ENCODE measurements around the gene PMAIP1. TPM values are rescaled to one million over a fixed set of nuclear protein-coding genes. Genes with fewer than 3 reads are reported as not detected.
A peak's percentile ranks its signal among the peaks of the same experiment; 100 is the strongest.
"Not testable (repeated sequence)": the region's sequence is repeated elsewhere in the genome, so short reads cannot be mapped to it uniquely, and the experiment has no call there.

PMAIP1 gene
- total RNA-seq, 2 experiments from 2014 or later = 22.9 to 23.3 TPM

GRCh38 chr18:59852548-59852947, 47.2 kb upstream of the PMAIP1 start:
- intact Hi-C loops (cut with micrococcal nuclease; ENCODE audit: unreplicated experiment) = loop anchor here (10.0 kb wide), 1 partner anchor 392 kb away; no protein-coding TSS in a partner anchor
- Histone ChIP-seq H3K9me2 (ENCODE audit: insufficient read depth, low read length) (no peaks in the 10 kb centered on the region), H3K27ac (ENCODE audit: low read depth, low read length, poor library complexity, severe bottlenecking) (no peak overlapping the region), H3K4me2 (ENCODE audit: low read length) (no peak overlapping the region), H3K36me3 (ENCODE audit: insufficient read depth, low read length) (no peaks in the 10 kb centered on the region), H3K4me3 (ENCODE audit: low read depth, low read length, poor library complexity, severe bottlenecking) (no peak overlapping the region), H2AFZ (ENCODE audit: low read length) (no peak overlapping the region), H4K20me1 (ENCODE audit: insufficient read depth, low read length) (no peaks in the 10 kb centered on the region), H3K79me2 (ENCODE audit: insufficient read depth, low read depth, low read length) (no peaks in the 10 kb centered on the region), H3K9me3 (ENCODE audit: low read length) (no peaks in the 10 kb centered on the region), H3K4me1 (ENCODE audit: insufficient read depth, low read length, poor library complexity, severe bottlenecking) (peaks cover 67% of the 10 kb centered on the region)
- CTCF ChIA-PET (ENCODE audit: unreplicated experiment) = no interaction called here
- DNase-seq (ENCODE audit: low spot score) = no peak
- BruUV-seq (replicated peaks) = no TSS peak
- no peak for TF ChIP-seq CTCF (conservative IDR thresholded peaks at IDR 0.05; ENCODE audit: low read length)
- no peak for TF ChIP-seq EZH2phosphoT487 (IDR thresholded peaks at IDR 0.05; ENCODE audit: borderline replicate concordance, low read depth, low read length)
- POLR2A ChIA-PET = no interaction called here

GRCh38 chr18:59853380-59853779, 46.4 kb upstream of the PMAIP1 start:
- no TSS peak for BruUV-seq (replicated peaks)
- TF ChIP-seq EZH2phosphoT487 (IDR thresholded peaks at IDR 0.05; ENCODE audit: borderline replicate concordance, low read depth, low read length) (no peak), CTCF (conservative IDR thresholded peaks at IDR 0.05; ENCODE audit: low read length) (no peak)
- Histone ChIP-seq H3K27ac (ENCODE audit: low read depth, low read length, poor library complexity, severe bottlenecking) (no peak overlapping the region), H3K9me2 (ENCODE audit: insufficient read depth, low read length) (no peaks in the 10 kb centered on the region), H2AFZ (ENCODE audit: low read length) (no peak overlapping the region), H3K79me2 (ENCODE audit: insufficient read depth, low read depth, low read length) (no peaks in the 10 kb centered on the region), H3K9me3 (ENCODE audit: low read length) (no peaks in the 10 kb centered on the region), H3K36me3 (ENCODE audit: insufficient read depth, low read length) (no peaks in the 10 kb centered on the region), H3K4me3 (ENCODE audit: low read depth, low read length, poor library complexity, severe bottlenecking) (no peak overlapping the region), H4K20me1 (ENCODE audit: insufficient read depth, low read length) (no peaks in the 10 kb centered on the region), H3K4me2 (ENCODE audit: low read length) (peak overlapping the region; percentile 57), H3K4me1 (ENCODE audit: insufficient read depth, low read length, poor library complexity, severe bottlenecking) (peaks cover 67% of the 10 kb centered on the region)
- ChIA-PET POLR2A (no interaction called here), CTCF (ENCODE audit: unreplicated experiment) (no interaction called here)
- intact Hi-C loops (cut with micrococcal nuclease; ENCODE audit: unreplicated experiment) = loop anchor here (10.0 kb wide), 1 partner anchor 391 kb away; no protein-coding TSS in a partner anchor
- peak; percentile 67 for DNase-seq (ENCODE audit: low spot score)

GRCh38 chr18:59853988-59854387, 45.8 kb upstream of the PMAIP1 start:
- not testable (repeated sequence) for H3K9me3 ChIP-seq (ENCODE audit: low read length)

More at GRCh38 chr18:59853988-59854387, 45.8 kb upstream of the PMAIP1 start:
- H3K27ac ChIP-seq (ENCODE audit: low read depth, low read length, poor library complexity, severe bottlenecking); DNase-seq (ENCODE audit: low spot score); H3K9me2 ChIP-seq (ENCODE audit: insufficient read depth, low read length); CTCF ChIA-PET (ENCODE audit: unreplicated experiment); BruUV-seq (replicated peaks); H3K79me2 ChIP-seq (ENCODE audit: insufficient read depth, low read depth, low read length); H3K4me3 ChIP-seq (ENCODE audit: low read depth, low read length, poor library complexity, severe bottlenecking); H3K36me3 ChIP-seq (ENCODE audit: insufficient read depth, low read length); H4K20me1 ChIP-seq (ENCODE audit: insufficient read depth, low read length); H2AFZ ChIP-seq (ENCODE audit: low read length): not testable (repeated sequence)
- 0 out of 2 replicates have a peak overlapping the region, but pooled peaks have one; percentile 20 for H3K4me2 ChIP-seq (ENCODE audit: low read length)
- POLR2A ChIA-PET = interaction anchor here (0.7 kb wide), 1 partner anchor 1814 kb away, joined by 3 read pairs; no protein-coding TSS in a partner anchor
- intact Hi-C loops (cut with micrococcal nuclease; ENCODE audit: unreplicated experiment) = loop anchor here (10.0 kb wide), 1 partner anchor 391 kb away; no protein-coding TSS in a partner anchor
- H3K4me1 ChIP-seq (ENCODE audit: insufficient read depth, low read length, poor library complexity, severe bottlenecking) = peaks cover 67% of the 10 kb centered on the region
